Immature natural killer cell (primary cell): Measurements from ENCODE around the gene AK8. TPM values are rescaled to one million over a fixed set of nuclear protein-coding genes. Genes with fewer than 3 reads are reported as not detected.
A peak's percentile ranks its signal among the peaks of the same experiment; 100 is the strongest.

Source experiments
- DNase-seq, 3 donors: peaks; one replicate each; pipeline ENCODE4 v3.0.0; 2022; ENCODE audit warnings: mixed read lengths in 1 of 3
- H3K27ac Mint-ChIP-seq, 6 donors: one replicate each; pipeline ENCODE4 v1.8.0; 2020; ENCODE audit warnings: mixed read lengths in 6 of 6, mild to moderate bottlenecking in 5 of 6, inconsistent platforms in 4 of 6, moderate library complexity in 3 of 6
- H3K27me3 Mint-ChIP-seq, 3 donors: one replicate each; pipeline ENCODE4 v1.8.0; 2020 to 2021; ENCODE audit warnings: low read depth in 3 of 3, mild to moderate bottlenecking in 3 of 3, mixed read lengths in 3 of 3, moderate library complexity in 3 of 3, inconsistent platforms in 1 of 3
- H3K36me3 Mint-ChIP-seq, 3 donors: one replicate each; pipeline ENCODE4 v1.8.0; 2020; ENCODE audit warnings: mixed read lengths in 3 of 3, inconsistent platforms in 2 of 3, mild to moderate bottlenecking in 2 of 3
- H3K4me1 Mint-ChIP-seq, 2 donors: one replicate each; pipeline ENCODE4 v1.8.0; 2020; ENCODE audit warnings: inconsistent platforms in 2 of 2, mild to moderate bottlenecking in 2 of 2, mixed read lengths in 2 of 2, moderate library complexity in 1 of 2
- H3K4me3 Mint-ChIP-seq, 5 donors: one replicate each; pipeline ENCODE4 v1.8.0; 2020; ENCODE audit warnings: mild to moderate bottlenecking in 5 of 5, mixed read lengths in 5 of 5, inconsistent platforms in 3 of 5, moderate library complexity in 3 of 5
- H3K9me3 Mint-ChIP-seq, 6 donors: one replicate each; pipeline ENCODE4 v1.8.0; 2020; ENCODE audit warnings: mild to moderate bottlenecking in 6 of 6, mixed read lengths in 6 of 6, inconsistent platforms in 4 of 6, moderate library complexity in 3 of 6
- polyA plus RNA-seq, 3 donors: library from polyadenylated mRNA; unstranded; fragments of 300-500 nt; fragmentation: Illumina TruSeq; gene quantifications; one replicate each; pipeline ENCODE4 v1.2.3, GENCODE V29; 2021

The AK8 gene
- polyA plus RNA-seq, 3 donors from 2014 or later = 1.9 to 3.3 TPM; not detected in 1

DNA sequence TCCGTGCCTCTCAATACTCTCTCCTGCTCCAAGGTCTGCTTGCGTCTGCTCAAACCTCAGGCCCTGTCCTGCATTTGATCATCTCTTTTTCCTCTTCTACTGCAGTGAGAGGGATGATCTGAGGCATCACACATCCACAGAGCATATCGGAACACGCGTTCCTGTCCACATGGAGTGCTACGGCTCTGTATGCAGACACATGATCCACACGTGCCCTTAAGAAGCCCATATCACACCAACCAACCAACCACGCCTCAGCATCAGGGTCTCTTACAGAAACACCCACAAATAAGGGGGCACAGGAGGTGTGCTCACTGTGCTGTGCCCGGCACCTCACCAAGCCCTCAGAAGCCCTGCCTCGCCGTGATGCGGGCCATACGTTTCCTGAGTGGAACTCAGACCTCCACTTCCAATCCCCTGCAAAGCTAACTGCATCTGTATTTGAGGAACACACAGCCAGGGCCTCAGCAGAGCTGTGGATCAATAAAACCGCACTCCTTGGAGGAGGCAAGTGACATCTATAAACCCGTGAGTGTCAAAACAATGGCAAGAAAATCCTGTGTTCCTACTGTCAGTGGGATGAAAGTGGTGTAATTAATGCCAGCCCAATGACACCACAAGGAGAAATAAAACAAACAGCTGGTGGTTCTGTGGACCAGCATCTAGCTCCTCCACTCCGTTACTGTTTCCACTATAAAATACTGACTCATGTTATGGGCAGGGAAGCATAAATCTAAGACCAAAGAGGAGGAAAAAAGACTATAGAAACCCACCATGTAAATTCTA is 40.4 kb downstream of the AK8 start:
- Mint-ChIP-seq H3K36me3 (no peaks in the 10 kb centered on the region), H3K9me3 (no peaks in the 10 kb centered on the region), H3K4me3 (no peak overlapping the region), H3K27me3 (peaks cover 0 to 3% (median 2%) of the 10 kb centered on the region in 3 donors), H3K27ac (no peak overlapping the region), H3K4me1 (no peaks in the 10 kb centered on the region)
- no peak for DNase-seq

DNA sequence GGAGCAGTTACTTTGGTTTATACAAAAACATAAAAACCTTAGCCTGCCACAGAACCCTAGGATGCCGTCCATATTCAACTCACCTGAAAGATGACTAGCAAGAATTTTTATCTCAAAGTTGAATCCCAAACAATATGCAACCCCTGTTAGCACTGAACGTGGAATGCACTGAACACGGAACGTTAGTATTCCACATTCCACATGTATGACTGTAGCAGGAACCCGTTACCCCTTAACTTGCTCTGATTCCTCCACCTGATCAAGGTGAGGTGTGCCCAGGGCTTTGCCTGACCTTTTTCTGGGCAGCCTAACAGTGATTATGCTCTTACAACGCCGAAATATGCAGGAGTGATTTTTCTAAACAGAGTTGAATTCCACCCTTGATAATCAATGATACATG is 43.7 kb downstream of the AK8 start:
- no peak for DNase-seq
- H3K9me3 Mint-ChIP-seq = no peaks in the 10 kb centered on the region
- no peaks in the 10 kb centered on the region for H3K36me3 Mint-ChIP-seq
- H3K27ac Mint-ChIP-seq = no peak overlapping the region
- no peak overlapping the region for H3K4me3 Mint-ChIP-seq
- H3K27me3 Mint-ChIP-seq = peaks cover 2 to 3% (median 2%) of the 10 kb centered on the region in 3 donors
- no peaks in the 10 kb centered on the region for H3K4me1 Mint-ChIP-seq

DNA sequence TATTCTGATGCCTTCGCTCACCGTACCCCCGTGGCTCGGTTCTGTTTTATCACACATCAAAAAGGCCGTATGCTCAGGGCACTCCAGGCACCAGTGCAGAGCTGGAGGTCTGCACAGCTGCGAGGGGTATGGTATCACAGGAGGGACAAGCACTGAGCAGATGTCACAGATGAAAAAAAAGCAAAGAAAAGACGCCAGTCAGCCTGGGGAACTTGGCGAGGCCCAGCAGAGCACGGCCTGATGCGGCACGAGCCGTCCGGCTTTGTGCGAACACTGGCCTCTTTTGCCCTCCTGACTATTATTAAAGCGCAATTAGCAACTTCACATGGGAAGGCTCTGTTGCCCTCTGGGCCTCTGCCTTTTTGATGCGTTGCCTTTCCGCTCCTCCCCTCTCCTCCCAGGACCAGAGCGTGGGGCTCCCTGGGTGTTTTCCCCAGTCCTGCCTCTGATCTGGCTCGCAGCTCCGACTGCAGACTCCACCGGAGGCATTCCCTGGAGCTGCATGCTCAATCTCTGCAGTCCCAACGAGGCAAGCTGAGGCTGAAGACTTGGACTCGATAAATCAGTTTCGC is 44.4 kb downstream of the AK8 start:
- H3K27me3 Mint-ChIP-seq = peaks cover 2 to 4% (median 3%) of the 10 kb centered on the region in 3 donors
- no peaks in the 10 kb centered on the region for H3K36me3 Mint-ChIP-seq
- no peak overlapping the region for H3K27ac Mint-ChIP-seq
- H3K4me3 Mint-ChIP-seq = no peak overlapping the region
- no peak for DNase-seq
- H3K4me1 Mint-ChIP-seq = no peaks in the 10 kb centered on the region
- H3K9me3 Mint-ChIP-seq = no peaks in the 10 kb centered on the region

DNA sequence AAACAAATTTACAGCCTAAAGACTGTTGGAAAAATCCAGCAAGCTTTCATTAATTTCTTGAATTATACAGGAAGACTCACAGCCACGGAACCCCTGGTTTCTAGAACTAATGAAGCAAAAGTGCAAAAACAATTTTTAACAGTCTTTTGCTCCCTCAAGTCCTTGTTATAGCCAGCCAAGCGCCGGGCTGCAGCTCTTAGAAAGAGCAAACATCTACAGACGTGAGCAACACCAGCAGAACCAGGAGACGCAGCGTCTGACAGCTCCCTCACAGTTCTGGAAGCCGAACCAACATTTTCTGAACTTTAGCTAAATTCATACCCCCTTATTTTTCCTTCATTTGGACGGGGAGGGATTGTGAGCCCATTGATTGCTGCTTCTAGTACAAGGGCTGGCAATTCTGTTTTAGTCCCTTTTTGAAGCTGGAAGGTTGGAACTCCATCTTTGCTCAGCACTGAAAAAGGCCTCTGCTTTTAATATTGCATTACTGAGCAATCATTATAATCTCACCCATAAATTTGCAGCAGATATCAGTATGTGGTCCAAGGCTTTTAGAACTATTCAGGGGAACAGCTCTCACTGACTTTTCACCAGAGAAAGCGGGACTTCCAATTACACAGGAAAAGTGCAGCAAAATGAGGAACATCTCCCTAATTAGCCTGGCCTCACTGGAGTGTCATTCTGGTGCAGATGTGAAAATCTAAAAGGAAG is 45.8 kb downstream of the AK8 start:
- Mint-ChIP-seq H3K36me3 (no peaks in the 10 kb centered on the region), H3K27me3 (peaks cover 2 to 7% (median 6%) of the 10 kb centered on the region in 3 donors), H3K27ac (no peak overlapping the region), H3K9me3 (no peaks in the 10 kb centered on the region), H3K4me1 (no peaks in the 10 kb centered on the region), H3K4me3 (no peak overlapping the region)
- no peak for DNase-seq

DNA sequence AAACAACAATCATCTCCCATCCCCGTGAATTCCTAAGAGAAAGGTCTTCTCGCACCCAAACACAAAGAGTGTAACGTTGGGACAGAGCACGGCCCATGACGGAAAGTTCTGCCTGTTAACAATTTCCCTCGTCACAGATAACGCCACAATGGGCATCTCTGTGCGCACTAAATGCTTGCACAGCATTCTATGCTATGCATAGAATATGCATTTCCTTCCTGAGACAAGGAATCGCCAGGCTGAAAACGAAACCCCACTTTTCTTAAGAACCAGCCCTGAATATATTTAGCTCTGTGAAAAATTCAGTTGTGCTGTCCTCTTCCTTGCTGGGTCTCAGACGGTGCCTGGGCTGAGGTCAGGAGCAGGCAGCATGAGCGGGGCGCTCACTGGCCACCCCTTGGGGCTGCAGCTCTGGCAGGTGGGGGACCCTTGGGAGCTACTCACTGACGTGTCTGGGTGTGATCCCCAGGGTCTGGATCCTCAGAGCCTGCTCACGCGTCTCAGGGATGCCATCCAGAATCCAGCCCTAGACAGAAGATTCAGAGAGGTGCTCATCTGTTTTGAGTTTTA is 49.8 kb downstream of the AK8 start:
- Mint-ChIP-seq H3K27me3 (peaks cover 0 to 13% (median 3%) of the 10 kb centered on the region in 3 donors), H3K36me3 (no peaks in the 10 kb centered on the region), H3K4me3 (no peak overlapping the region), H3K4me1 (no peaks in the 10 kb centered on the region), H3K9me3 (no peaks in the 10 kb centered on the region), H3K27ac (peak overlapping the region in 1 of 6 donors; percentile 72)
- no peak for DNase-seq

DNA sequence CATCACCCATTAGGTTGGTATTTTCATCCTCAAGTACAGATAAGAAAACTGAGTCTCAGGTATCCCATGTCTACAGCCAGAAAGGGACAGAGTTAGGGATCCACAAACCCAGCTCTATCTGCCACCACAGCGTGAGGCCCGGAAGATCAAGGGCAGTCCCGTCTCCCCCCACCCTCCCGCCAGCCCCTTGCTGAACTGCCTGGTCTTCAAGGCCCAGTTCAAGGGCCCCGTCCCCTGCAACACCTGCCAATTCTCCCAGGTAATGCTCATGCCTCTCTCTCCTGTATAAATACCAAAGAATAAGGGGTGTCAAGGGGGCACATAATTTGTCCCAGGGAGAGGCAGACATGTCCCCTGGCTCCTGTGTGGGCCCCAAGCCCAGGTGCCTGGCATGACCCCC is 50.7 kb downstream of the AK8 start:
- H3K9me3 Mint-ChIP-seq = no peaks in the 10 kb centered on the region
- H3K4me3 Mint-ChIP-seq = no peak overlapping the region
- H3K4me1 Mint-ChIP-seq = no peaks in the 10 kb centered on the region
- H3K27ac Mint-ChIP-seq = no peak overlapping the region
- peaks cover 0 to 13% (median 7%) of the 10 kb centered on the region in 3 donors for H3K27me3 Mint-ChIP-seq
- no peaks in the 10 kb centered on the region for H3K36me3 Mint-ChIP-seq
- no peak for DNase-seq

DNA sequence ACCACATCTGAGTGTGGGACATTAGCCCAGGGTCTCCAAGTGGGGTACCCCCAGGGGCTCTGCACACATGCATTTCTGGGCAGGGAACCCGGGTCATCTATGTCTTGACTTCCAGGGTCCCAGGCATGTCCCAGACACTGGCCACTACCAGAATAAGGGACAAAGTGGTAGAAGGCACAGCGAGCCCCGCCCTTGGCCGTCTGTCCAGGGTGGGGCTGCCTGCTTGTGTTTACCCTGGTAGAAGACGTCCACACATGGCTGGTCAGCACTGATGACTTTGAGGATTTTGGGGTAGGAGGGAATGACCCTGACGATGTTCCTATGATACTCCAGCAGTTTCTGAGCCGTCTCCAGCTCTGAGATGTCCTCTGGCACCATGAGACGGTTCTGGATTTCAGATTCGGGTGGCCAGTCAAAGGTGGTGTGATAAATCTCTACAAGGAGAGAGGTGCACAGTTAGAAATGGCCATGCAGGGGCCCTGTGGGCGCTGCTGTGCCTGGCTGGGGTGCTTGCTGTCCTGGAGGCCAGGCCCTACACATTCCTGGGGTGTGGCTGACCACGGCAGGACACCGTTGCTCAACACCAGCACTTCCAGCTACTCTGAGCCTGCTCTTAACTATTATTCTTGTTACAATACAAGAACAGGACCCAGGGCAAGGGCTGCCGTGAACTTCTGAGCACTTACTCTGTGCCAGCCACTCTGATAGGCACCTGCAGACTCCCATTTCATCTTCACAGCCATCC is 51.3 kb downstream of the AK8 start:
- Mint-ChIP-seq H3K27me3 (peaks cover 0 to 13% (median 7%) of the 10 kb centered on the region in 3 donors), H3K9me3 (no peaks in the 10 kb centered on the region), H3K4me1 (no peaks in the 10 kb centered on the region), H3K27ac (no peak overlapping the region), H3K4me3 (no peak overlapping the region), H3K36me3 (no peaks in the 10 kb centered on the region)
- DNase-seq = no peak

DNA sequence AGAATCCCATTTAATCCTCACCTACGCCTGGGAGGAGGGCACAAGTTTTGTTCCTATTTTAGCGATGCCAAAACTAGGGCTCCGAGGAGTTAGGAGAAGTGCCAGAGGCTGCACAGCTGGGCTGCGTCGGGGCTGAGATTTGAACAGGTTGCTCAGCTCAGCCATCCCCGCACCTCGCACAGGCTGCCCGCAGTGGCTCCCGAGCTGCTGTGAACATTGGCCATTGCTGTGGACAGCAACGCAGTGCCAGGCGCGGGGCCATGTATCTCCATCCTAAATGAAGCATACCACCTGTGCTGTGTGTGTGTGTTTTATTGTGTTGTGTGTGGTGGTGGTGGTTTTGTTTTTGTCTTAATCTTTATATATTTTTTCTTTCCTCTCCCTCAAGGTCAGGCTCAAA is 52.0 kb downstream of the AK8 start:
- DNase-seq = no peak
- Mint-ChIP-seq H3K9me3 (no peaks in the 10 kb centered on the region), H3K27me3 (peaks cover under 1 to 13% (median 7%) of the 10 kb centered on the region in 3 donors), H3K27ac (no peak overlapping the region), H3K4me1 (no peaks in the 10 kb centered on the region), H3K4me3 (no peak overlapping the region), H3K36me3 (no peaks in the 10 kb centered on the region)

DNA sequence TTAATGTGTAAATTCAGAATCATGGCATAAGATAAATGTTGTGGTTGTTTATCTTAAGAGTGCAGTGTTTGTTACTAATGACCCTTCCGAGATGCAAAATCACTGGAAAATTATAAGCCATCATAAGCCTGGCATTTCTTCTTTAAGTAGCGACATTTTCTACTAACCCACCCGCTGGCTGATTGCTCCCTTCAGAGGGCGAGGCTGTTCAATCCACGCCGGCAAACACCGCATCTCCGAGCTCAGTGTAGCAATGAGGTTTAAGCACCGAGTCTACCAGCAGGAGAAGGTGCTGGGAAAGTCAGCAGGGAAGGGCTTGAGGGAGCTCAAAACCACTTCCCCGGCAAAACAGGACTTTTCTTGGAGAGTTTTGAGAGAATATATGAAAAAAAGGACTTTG is 52.7 kb downstream of the AK8 start:
- Mint-ChIP-seq H3K27ac (no peak overlapping the region), H3K9me3 (no peaks in the 10 kb centered on the region), H3K36me3 (no peaks in the 10 kb centered on the region), H3K27me3 (peaks cover 1 to 13% (median 7%) of the 10 kb centered on the region in 3 donors), H3K4me3 (no peak overlapping the region), H3K4me1 (no peaks in the 10 kb centered on the region)
- no peak for DNase-seq

DNA sequence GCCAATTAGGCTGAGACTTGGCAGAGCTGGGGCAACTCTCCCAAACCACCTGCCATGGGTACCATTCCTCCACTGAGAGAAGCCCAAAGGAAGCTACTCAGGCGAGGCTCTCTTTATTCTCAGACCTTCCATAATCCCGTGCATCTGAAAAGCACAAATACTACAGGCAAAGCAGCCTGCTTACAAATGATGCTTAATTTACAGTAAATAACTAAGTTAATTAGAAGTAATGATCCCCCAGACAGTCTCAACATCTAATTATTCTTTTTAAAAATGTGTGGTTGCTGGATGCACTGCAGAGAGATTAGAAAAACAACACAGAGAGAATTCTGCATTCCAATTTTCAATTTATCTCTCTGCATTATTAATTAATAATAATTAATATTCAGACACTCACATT is 53.1 kb downstream of the AK8 start:
- Mint-ChIP-seq H3K9me3 (no peaks in the 10 kb centered on the region), H3K4me1 (no peaks in the 10 kb centered on the region), H3K36me3 (no peaks in the 10 kb centered on the region), H3K4me3 (no peak overlapping the region), H3K27me3 (peaks cover 1 to 15% (median 7%) of the 10 kb centered on the region in 3 donors), H3K27ac (no peak overlapping the region)
- no peak for DNase-seq

DNA sequence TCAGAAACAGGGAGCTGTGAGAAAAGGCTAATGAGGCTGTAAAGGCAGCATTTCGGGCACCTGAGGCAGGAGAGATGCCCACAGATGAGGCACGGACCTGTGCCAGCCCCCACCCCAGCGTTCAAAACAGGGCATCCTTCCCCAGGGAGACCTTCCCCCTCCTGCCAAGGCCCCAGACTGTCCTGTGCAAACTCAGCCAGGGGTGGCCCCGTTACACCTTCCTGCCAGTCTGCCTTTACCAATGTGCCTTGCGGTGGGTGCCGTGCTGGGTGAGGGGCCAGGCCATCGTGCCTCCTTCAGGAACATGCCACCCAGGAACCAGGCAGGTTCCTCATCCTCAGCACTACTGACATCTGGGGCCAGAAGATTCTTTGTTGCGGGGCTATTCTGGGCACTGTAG is 53.9 kb downstream of the AK8 start:
- no peak overlapping the region for H3K4me3 Mint-ChIP-seq
- no peak overlapping the region for H3K27ac Mint-ChIP-seq
- DNase-seq = no peak
- no peaks in the 10 kb centered on the region for H3K9me3 Mint-ChIP-seq
- peaks cover 1 to 14% (median 13%) of the 10 kb centered on the region in 3 donors for H3K27me3 Mint-ChIP-seq
- H3K4me1 Mint-ChIP-seq = no peaks in the 10 kb centered on the region
- no peaks in the 10 kb centered on the region for H3K36me3 Mint-ChIP-seq

DNA sequence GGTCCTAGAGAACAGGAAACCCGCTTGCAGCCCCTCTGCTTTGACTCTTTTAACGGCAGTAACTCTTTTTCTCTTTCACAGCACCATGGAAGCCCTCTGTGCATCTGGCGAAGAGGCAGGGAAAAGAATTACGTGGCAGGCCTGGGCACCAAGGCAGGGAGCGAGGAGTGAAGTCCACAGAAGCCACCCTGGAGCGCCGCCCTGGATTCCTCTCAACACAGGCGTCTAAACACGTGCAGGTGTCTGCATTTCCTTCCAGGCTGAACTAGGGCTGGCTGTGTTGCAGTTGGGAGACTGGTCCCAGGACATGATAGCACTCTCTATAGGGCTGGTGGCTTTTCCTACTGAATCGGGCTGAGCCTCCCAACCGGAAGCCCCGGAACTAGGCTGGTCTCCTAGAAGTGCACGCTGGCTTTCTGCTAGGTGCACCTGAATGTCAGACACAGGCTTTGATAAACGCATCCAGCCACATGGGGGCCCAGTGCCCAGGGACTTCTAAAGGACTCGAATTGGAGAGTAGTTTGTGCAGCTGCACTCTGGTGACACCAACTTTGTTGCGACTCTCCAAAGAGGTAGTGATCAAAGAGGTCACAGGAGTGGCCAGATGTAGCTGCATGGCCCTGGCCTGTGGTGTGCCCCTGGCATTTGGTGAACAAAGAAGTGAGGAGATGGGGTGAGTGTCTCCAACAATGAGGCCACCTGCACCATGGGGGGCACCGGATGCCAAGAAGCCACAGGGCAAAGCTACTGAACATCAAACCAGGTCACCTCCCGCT is 54.5 kb downstream of the AK8 start:
- Mint-ChIP-seq H3K9me3 (no peaks in the 10 kb centered on the region), H3K27ac (no peak overlapping the region), H3K4me3 (no peak overlapping the region), H3K36me3 (no peaks in the 10 kb centered on the region), H3K27me3 (peaks cover 1 to 15% (median 11%) of the 10 kb centered on the region in 3 donors), H3K4me1 (no peaks in the 10 kb centered on the region)
- no peak for DNase-seq
